ENCODE data around the gene FIGN.

FIGN gene

DNA sequence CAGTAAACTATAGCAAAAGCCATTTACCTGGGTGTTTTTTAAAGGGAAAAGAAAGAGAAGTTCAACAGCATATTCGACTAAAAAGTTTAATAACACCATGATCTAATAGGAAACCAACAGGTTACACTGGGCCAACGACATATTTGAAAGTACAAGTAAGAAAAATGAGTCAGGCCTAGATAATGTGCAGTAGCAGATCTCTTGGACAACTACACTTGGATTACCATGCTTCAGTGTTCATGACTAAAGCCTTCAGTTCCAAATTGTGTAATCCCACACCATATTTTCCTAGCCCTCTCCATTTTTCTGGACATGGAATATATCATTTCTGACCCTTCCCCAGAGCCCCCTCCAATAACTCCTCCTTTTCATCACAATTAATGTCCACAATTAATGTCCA is 39.1 kb upstream of the FIGN start:
- no peak for TF ChIP-seq POLR2A (IDR thresholded peaks at IDR 0.05; ENCODE audit: extremely low read depth, insufficient read length)
- no peak overlapping the region for H3K4me3 ChIP-seq (ENCODE audit: low read depth, low read length)
- no peak for DNase-seq (ENCODE audit: low read depth)

DNA sequence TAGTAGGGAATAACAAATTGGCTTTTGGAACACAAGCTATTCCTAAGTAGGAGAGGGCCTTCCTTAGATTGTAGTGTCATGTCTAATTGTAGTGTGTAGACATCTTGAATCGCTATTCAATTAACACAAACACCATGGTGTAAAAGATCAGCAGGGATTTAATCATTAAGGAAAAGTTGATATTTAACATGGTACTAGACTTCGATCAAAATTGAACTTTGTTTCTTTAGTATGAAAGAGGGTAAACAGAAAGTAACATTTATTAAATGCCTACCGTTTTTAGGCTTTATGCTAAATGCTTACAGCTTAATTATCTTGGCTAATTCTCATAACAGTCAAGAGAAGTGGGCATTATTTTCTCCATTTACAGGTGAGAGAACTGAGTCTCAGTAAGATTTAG is 37.5 kb upstream of the FIGN start:
- no peak for TF ChIP-seq MYC (IDR thresholded peaks at IDR 0.05; ENCODE audit: low read depth, low read length)
- no peak for TF ChIP-seq POLR2A (IDR thresholded peaks at IDR 0.05; ENCODE audit: extremely low read depth, insufficient read length)
- TF ChIP-seq, protein P1, sequence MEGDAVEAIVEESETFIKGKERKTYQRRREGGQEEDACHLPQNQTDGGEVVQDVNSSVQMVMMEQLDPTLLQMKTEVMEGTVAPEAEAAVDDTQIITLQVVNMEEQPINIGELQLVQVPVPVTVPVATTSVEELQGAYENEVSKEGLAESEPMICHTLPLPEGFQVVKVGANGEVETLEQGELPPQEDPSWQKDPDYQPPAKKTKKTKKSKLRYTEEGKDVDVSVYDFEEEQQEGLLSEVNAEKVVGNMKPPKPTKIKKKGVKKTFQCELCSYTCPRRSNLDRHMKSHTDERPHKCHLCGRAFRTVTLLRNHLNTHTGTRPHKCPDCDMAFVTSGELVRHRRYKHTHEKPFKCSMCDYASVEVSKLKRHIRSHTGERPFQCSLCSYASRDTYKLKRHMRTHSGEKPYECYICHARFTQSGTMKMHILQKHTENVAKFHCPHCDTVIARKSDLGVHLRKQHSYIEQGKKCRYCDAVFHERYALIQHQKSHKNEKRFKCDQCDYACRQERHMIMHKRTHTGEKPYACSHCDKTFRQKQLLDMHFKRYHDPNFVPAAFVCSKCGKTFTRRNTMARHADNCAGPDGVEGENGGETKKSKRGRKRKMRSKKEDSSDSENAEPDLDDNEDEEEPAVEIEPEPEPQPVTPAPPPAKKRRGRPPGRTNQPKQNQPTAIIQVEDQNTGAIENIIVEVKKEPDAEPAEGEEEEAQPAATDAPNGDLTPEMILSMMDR (IDR thresholded peaks at IDR 0.05; ENCODE audit: low read depth, low read length): no peak
- TF ChIP-seq, protein P2, sequence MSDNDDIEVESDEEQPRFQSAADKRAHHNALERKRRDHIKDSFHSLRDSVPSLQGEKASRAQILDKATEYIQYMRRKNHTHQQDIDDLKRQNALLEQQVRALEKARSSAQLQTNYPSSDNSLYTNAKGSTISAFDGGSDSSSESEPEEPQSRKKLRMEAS (IDR thresholded peaks at IDR 0.05; ENCODE audit: low read depth, low read length): no peak
- H3K4me3 ChIP-seq (ENCODE audit: low read depth, low read length): no peak overlapping the region
- no peak for DNase-seq (ENCODE audit: low read depth)

DNA sequence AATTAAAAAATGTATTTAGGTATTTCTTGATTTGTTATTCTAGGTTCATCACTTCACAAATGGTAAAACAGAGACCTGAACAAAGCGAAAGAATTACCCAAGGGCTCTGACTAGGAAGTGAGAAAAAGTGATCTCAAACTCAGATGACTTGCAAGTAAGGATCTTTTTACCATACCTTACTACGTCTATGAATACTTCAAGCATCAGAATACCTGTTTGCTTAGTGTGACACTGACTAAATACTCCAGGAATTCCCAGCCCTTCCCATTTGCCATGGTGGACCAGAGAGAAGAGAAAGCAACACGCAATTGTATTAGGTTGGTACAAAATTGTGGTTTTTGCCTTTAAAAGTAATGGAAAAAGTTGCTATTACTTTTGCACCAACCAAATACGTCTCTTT is 35.8 kb upstream of the FIGN start:
- DNase-seq (ENCODE audit: low read depth): no peak

DNA sequence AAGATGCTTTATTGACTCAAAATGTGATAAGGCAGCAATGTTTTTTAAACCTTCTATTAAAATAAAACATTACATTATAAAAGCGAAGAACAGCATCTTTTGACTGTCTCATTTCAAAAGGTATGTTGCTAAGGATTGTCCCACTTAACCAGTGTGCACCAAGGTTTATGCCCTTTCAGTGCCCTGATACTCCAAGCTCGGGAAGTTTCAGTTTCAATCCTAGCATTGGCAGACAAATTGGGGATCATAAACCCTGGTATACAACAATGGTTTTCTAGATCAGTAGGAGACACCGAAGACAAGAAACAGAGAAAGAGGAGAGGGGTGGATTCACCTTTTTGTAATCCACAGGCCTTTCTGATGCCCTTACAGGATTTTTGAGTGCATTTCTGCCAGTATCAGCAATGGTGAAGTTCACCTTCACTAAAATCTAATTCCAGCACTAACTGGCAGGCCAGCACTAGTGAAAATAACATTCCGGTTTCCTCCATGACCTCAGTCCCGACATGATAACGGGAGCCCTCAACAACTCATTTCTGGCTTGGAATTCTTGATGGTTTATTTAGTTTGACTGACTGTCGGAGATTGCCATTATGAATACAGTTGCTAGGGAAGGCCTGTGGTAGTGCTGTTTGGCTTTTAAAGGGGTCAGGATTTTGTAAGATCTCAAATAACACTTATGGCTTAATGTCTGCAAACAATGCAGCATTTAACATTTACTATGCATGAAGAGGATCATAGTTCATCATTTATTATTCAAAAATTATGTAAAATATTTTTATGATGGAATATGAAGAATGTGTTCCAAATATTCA is 33.3 kb upstream of the FIGN start:
- no peak overlapping the region for H3K4me3 ChIP-seq (ENCODE audit: low read depth, low read length)
- TF ChIP-seq, protein P1 (IDR thresholded peaks at IDR 0.05; ENCODE audit: low read depth, low read length): no peak
- TF ChIP-seq, protein P2 (IDR thresholded peaks at IDR 0.05; ENCODE audit: low read depth, low read length): no peak
- TF ChIP-seq MYC (IDR thresholded peaks at IDR 0.05; ENCODE audit: low read depth, low read length): no peak
- no peak for TF ChIP-seq POLR2A (IDR thresholded peaks at IDR 0.05; ENCODE audit: extremely low read depth, insufficient read length)
- DNase-seq (ENCODE audit: low read depth): no peak

More for the DNA sequence above, 35.8 kb upstream of the FIGN start:
- TF ChIP-seq POLR2A (IDR thresholded peaks at IDR 0.05; ENCODE audit: extremely low read depth, insufficient read length) (no peak), MYC (IDR thresholded peaks at IDR 0.05; ENCODE audit: low read depth, low read length) (no peak)
- TF ChIP-seq, protein P2 (IDR thresholded peaks at IDR 0.05; ENCODE audit: low read depth, low read length): no peak
- TF ChIP-seq, protein P1 (IDR thresholded peaks at IDR 0.05; ENCODE audit: low read depth, low read length): no peak
- H3K4me3 ChIP-seq (ENCODE audit: low read depth, low read length): no peak overlapping the region

DNA sequence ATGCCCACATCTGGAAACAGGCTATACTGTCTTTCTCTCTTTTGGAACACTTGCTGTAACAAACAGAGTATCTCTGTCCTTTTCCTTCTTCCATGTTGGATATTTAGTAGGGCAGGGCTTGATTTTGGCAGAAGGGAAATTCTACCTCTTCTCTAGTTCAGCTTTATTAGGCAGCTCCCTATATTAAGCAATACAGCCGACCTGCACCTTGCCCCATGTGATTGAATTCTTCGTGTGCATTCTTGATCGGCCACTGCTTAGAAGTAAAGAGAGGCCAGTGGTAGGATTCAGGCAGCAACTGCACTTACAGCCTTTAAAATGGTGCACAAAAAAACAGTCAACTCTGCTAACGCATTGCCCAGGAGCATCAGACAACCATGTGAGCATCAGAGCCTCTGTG is 31.3 kb upstream of the FIGN start:
- DNase-seq (ENCODE audit: low read depth): no peak
- no peak overlapping the region for H3K4me3 ChIP-seq (ENCODE audit: low read depth, low read length)
- TF ChIP-seq, protein P2 (IDR thresholded peaks at IDR 0.05; ENCODE audit: low read depth, low read length): no peak
- TF ChIP-seq MYC (IDR thresholded peaks at IDR 0.05; ENCODE audit: low read depth, low read length) (no peak), POLR2A (IDR thresholded peaks at IDR 0.05; ENCODE audit: extremely low read depth, insufficient read length) (no peak)
- TF ChIP-seq, protein P1 (IDR thresholded peaks at IDR 0.05; ENCODE audit: low read depth, low read length): no peak

DNA sequence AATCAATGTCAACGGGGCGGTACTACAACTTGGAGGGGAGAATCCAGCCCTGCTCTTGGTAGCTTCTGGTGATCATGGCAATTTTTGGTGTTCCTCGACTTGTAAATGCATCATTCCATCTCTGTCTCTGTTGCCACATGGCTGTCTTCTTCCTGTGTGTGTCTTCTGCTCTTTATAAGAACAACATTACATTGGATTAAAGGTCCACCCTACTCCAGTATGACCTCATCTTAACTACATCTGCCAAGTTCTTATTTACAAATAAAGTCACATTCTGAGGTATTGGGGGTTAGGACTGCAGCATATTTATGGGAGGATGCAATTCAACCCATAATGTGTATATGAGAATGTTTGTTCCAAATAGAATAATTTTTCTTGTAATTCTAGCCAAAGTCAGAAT is 28.8 kb upstream of the FIGN start:
- H3K4me3 ChIP-seq (ENCODE audit: low read depth, low read length): no peak overlapping the region
- no peak for TF ChIP-seq POLR2A (IDR thresholded peaks at IDR 0.05; ENCODE audit: extremely low read depth, insufficient read length)
- no peak for TF ChIP-seq MYC (IDR thresholded peaks at IDR 0.05; ENCODE audit: low read depth, low read length)
- TF ChIP-seq, protein P2 (IDR thresholded peaks at IDR 0.05; ENCODE audit: low read depth, low read length): no peak
- TF ChIP-seq, protein P1 (IDR thresholded peaks at IDR 0.05; ENCODE audit: low read depth, low read length): no peak
- no peak for DNase-seq (ENCODE audit: low read depth)
